Activated CD4-positive, alpha-beta T cell treated with anti-CD3 and anti-CD28 coated beads, Interleukin-2, amount 10 ng/mL, durations not matched to agents 7 days and 5 days (primary cell): ENCODE data around the gene OGDH. TPM values are rescaled to one million over a fixed set of nuclear protein-coding genes. Genes with fewer than 3 reads are reported as not detected.
"Not testable (repeated sequence)": the region's sequence is repeated elsewhere in the genome, so short reads cannot be mapped to it uniquely, and the experiment has no call there.

Source experiments
- CTCF ChIA-PET: fragments of 350-600 bp; sonication (Branson Sonifier 250); formaldehyde crosslinking; loops from one replicate; lab custom pipeline; 2021; ENCODE audit warnings: antibody characterized with exemption; lab: Charles Lee
- POLR2A ChIA-PET: fragments of 350-600 bp; sonication (Branson Sonifier 250); formaldehyde crosslinking; loops from one replicate; lab custom pipeline; 2021; ENCODE audit warnings: antibody characterized with exemption; lab: Charles Lee
- DNase-seq: peaks from one replicate; pipeline ENCODE4 v3.0.0-alpha.2; 2020
- H3K27ac Mint-ChIP-seq: one replicate; pipeline ENCODE4 v1.8.0; 2021; ENCODE audit warnings: mild to moderate bottlenecking, moderate library complexity, mixed read lengths
- H3K27me3 Mint-ChIP-seq: one replicate; pipeline ENCODE4 v1.8.0; 2021; ENCODE audit warnings: mixed read lengths
- H3K36me3 Mint-ChIP-seq: one replicate; pipeline ENCODE4 v1.8.0; 2021; ENCODE audit warnings: low read depth, mixed read lengths
- H3K4me1 Mint-ChIP-seq: one replicate; pipeline ENCODE4 v1.8.0; 2021; ENCODE audit warnings: mixed read lengths
- H3K4me3 Mint-ChIP-seq: one replicate; pipeline ENCODE4 v1.8.0; 2021; ENCODE audit warnings: mild to moderate bottlenecking, moderate library complexity, mixed read lengths
- H3K9me3 Mint-ChIP-seq: one replicate; pipeline ENCODE4 v1.8.0; 2021; ENCODE audit warnings: mixed read lengths
- total RNA-seq, 2 experiments: library from RNA; stranded (reverse); gene quantifications; one replicate each; pipeline ENCODE4 v1.2.3, GENCODE V29; 2021

The OGDH gene
- total RNA-seq: 100 to 1,000 TPM; 114 to 121 TPM

DNA sequence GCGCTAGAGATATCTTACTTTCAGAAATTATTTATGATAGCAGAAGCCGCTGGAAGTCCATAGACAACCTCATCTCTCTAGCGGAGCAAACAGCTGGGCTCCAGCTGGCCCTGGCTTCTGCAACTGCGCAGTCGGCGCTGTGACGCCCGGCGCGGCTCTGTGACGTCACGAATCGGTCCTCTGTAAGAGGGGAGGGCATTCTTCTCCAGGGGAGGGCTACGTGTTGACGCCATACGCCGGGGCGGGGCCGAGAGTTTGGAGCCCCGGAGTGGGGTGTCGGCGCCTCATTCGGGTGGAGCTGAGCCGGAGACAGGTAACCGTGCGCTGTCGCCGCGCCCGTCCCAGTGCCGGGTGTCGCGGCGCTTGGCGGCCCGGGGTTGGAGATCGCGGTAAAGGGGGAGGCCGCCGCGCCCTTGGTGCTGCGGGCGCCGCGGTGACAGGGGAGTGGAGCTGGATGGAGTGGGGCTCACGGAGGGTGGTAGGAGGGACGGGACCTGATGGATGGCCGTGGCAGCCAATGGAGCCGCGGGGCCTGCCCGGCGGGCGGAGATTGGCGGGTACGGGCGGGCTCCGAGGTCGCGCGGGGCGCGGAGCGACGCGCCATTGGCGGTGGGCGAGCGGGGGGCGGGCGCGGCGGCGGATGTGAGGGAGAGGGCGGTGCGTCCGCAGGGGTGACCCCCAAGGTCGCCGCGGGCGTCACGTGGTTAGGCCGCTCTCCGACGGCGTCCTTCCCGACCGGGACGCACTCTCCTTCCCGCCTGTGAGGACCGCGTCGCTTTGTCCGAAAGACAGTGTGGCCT lies at the start of gene OGDH:
Gene OGDH (plus strand): TSS at position 287 of the 800 bp plus-strand sequence. CDS start 17,717 bp downstream, outside the sequence.
- CTCF ChIA-PET: interaction anchor here (0.8 to 3.7 kb wide), 12 partner anchors 10 to 299 kb away, joined by 3 to 17 read pairs (median 4); partner anchors contain the start of gene TMED4
- Mint-ChIP-seq H3K9me3 (no peaks in the 10 kb centered on the region), H3K27me3 (peaks cover 3% of the 10 kb centered on the region), H3K4me1 (peaks cover 45% of the 10 kb centered on the region), H3K36me3 (peaks cover 12% of the 10 kb centered on the region), H3K27ac (peak within 1 kb of the TSS; percentile 99), H3K4me3 (peak within 1 kb of the TSS; percentile 91)
- POLR2A ChIA-PET: interaction anchor here (0.6 to 1.2 kb wide), 7 partner anchors 25 to 242 kb away, joined by 3 to 5 read pairs (median 3); partner anchors contain the start of gene TMED4
- peak; percentile 100 for DNase-seq

- no peaks in the 10 kb centered on the region for H3K9me3 Mint-ChIP-seq
- no peaks in the 10 kb centered on the region for H3K36me3 Mint-ChIP-seq
- H3K27me3 Mint-ChIP-seq: peaks cover 3% of the 10 kb centered on the region
- POLR2A ChIA-PET: no interaction called here
- DNase-seq: no peak
- H3K27ac Mint-ChIP-seq: no peak overlapping the region
- no peaks in the 10 kb centered on the region for H3K4me1 Mint-ChIP-seq
- no peak overlapping the region for H3K4me3 Mint-ChIP-seq
- CTCF ChIA-PET: no interaction called here
Measured at GRCh38 chr7:44557485-44557884, 48.9 kb upstream of the OGDH start.

DNA sequence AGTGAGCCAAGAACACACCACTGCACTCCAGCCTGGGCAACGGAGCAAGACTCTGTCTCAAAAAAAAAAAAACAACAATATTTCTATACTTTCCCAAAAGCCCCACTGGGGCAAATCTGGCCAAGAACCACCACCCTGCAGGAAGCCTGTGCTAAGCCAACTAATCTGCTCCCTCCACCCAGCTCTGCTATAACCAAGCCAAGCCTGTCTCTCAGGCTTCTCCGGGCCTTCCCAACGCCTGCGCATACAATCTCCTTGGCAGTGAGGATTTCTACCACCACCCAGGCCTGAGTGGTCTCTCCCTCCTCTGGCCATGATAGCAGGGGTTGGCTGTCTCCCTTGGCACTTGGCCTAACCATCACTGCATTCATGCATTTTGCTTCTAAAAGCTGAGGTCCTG lies 46.9 kb upstream of the OGDH start:
- Mint-ChIP-seq H3K4me3 (no peak overlapping the region), H3K4me1 (no peaks in the 10 kb centered on the region), H3K27ac (no peak overlapping the region), H3K36me3 (peaks cover 10% of the 10 kb centered on the region), H3K27me3 (no peaks in the 10 kb centered on the region), H3K9me3 (no peaks in the 10 kb centered on the region)
- ChIA-PET POLR2A (no interaction called here), CTCF (no interaction called here)
- no peak for DNase-seq

GRCh38 chr7:44561481-44561880 lies 44.9 kb upstream of the OGDH start:
- Mint-ChIP-seq H3K4me1 (no peaks in the 10 kb centered on the region), H3K36me3 (peaks cover 22% of the 10 kb centered on the region), H3K9me3 (no peaks in the 10 kb centered on the region), H3K27ac (no peak overlapping the region), H3K4me3 (no peak overlapping the region), H3K27me3 (no peaks in the 10 kb centered on the region)
- DNase-seq: no peak
- ChIA-PET POLR2A (no interaction called here), CTCF (no interaction called here)

- no peak overlapping the region for H3K27ac Mint-ChIP-seq
- no peak overlapping the region for H3K4me3 Mint-ChIP-seq
- H3K4me1 Mint-ChIP-seq: peaks cover under 1% of the 10 kb centered on the region
- no peaks in the 10 kb centered on the region for H3K9me3 Mint-ChIP-seq
- CTCF ChIA-PET: no interaction called here
- POLR2A ChIA-PET: no interaction called here
- no peaks in the 10 kb centered on the region for H3K27me3 Mint-ChIP-seq
- DNase-seq: no peak
- peaks cover 23% of the 10 kb centered on the region for H3K36me3 Mint-ChIP-seq
Measured at GRCh38 chr7:44561962-44562621, 44.3 kb upstream of the OGDH start.

GRCh38 chr7:44562622-44562962 lies 43.8 kb upstream of the OGDH start:
- H3K4me1 Mint-ChIP-seq, H3K27me3 Mint-ChIP-seq, H3K4me3 Mint-ChIP-seq, POLR2A ChIA-PET, CTCF ChIA-PET, H3K27ac Mint-ChIP-seq, H3K9me3 Mint-ChIP-seq, DNase-seq: not testable (repeated sequence)
- peaks cover 27% of the 10 kb centered on the region for H3K36me3 Mint-ChIP-seq

DNA sequence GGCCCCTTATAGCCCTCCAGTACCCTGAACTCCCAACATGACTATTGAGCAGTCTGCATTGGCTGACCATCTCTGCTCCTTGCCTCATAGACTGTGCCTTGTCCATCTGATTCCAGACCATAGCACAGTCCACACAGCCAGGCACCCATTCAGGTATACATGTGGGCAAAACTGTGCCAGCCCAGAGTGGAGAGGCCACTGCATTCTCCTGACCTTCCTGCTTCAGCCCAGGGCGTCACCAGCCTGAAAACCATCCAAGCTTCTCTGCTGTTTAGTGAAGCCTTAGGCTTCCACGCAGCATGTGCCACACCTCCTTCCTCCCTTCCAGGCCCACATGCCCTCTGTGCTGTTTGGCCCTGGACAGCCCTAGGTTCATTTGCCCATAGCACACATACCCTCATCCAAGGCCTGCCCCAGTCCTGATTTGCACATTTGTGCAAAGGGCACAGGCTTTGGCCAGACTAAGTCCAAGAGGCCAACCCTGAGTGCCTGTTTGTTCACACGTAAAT lies 43.2 kb upstream of the OGDH start:
- Mint-ChIP-seq H3K36me3 (peaks cover 32% of the 10 kb centered on the region), H3K27ac (no peak overlapping the region)
- POLR2A ChIA-PET: no interaction called here

DNA sequence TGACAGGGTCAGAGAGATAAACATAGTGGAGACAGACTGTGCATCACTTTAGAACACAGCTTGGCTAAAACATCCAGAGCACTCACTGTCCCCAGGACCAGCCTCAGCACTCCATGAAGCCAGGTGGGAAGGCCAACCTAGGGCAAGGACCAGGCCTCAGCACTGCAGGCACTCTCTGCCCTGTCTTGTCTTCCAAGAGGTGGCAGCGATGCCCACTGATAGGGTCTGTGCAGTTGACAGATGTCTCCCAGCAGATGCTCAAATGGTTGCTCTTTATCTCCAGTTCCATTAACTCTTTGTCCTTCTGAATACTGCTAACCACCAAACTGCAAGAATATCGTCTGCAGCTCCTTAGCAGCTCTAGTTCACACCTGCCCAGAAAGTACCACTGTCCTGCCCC lies 41.8 kb upstream of the OGDH start:
- Mint-ChIP-seq H3K9me3 (no peaks in the 10 kb centered on the region), H3K36me3 (peaks cover 45% of the 10 kb centered on the region), H3K4me1 (peaks cover 4% of the 10 kb centered on the region), H3K27me3 (no peaks in the 10 kb centered on the region), H3K4me3 (no peak overlapping the region), H3K27ac (no peak overlapping the region)
- ChIA-PET POLR2A (interaction anchor here (0.7 kb wide), 1 partner anchor 17 kb away, joined by 3 read pairs; no protein-coding TSS in a partner anchor), CTCF (interaction anchor here (0.5 to 2.5 kb wide), 18 partner anchors 8 to 545 kb away, joined by 3 to 14 read pairs (median 4); partner anchors contain the start of genes DDX56, NUDCD3 and PURB)
- DNase-seq: no peak

More for the DNA sequence above, 43.2 kb upstream of the OGDH start:
- CTCF ChIA-PET: no interaction called here
- H3K9me3 Mint-ChIP-seq: no peaks in the 10 kb centered on the region
- peaks cover 2% of the 10 kb centered on the region for H3K4me1 Mint-ChIP-seq
- no peak overlapping the region for H3K4me3 Mint-ChIP-seq
- no peak for DNase-seq
- H3K27me3 Mint-ChIP-seq: no peaks in the 10 kb centered on the region

DNA sequence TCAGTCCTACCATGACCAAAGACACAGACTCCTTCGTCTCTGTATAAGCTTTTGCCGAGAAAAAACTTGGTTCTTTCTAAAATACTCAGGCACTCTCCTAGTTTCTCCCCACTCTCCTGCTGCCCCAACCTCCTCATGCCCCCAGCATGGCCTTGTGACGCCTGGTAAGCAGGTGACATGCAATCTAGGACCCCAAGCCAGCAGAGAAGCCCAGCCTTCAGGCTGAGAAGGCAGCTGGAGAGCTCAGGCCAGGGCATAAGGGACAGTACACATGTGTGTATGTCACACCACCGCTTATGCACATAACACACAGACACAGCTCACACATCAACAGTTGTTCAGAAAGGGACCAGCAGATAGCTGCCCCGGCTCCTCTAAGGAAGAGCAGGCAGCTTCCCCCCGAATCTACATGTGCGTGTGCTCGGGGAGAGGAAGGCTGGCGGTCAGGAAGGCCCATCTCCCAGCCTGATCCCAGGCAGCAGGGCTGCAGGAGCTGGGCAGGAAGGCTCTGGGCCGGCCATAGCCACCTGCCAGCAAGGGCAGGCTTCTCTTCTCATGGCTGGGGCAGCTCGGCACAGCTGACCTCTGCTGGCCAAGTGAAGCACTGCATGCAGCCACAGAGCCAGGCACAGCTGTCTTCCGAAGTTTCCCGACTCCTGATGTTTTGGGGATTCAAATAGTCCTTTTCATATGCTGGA lies 41.2 kb upstream of the OGDH start:
- POLR2A ChIA-PET: interaction anchor here (0.7 kb wide), 1 partner anchor 16 kb away, joined by 3 read pairs; no protein-coding TSS in a partner anchor
- H3K4me3 Mint-ChIP-seq: no peak overlapping the region
- no peaks in the 10 kb centered on the region for H3K27me3 Mint-ChIP-seq
- peaks cover 4% of the 10 kb centered on the region for H3K4me1 Mint-ChIP-seq
- H3K27ac Mint-ChIP-seq: peak overlapping the region; percentile 19
- CTCF ChIA-PET: interaction anchor here (0.6 to 2.5 kb wide), 28 partner anchors 9 to 571 kb away, joined by 3 to 14 read pairs (median 3); partner anchors contain the start of genes DDX56, NUDCD3 and PURB
- DNase-seq: peak; percentile 62
- H3K9me3 Mint-ChIP-seq: no peaks in the 10 kb centered on the region
- H3K36me3 Mint-ChIP-seq: peaks cover 50% of the 10 kb centered on the region

DNA sequence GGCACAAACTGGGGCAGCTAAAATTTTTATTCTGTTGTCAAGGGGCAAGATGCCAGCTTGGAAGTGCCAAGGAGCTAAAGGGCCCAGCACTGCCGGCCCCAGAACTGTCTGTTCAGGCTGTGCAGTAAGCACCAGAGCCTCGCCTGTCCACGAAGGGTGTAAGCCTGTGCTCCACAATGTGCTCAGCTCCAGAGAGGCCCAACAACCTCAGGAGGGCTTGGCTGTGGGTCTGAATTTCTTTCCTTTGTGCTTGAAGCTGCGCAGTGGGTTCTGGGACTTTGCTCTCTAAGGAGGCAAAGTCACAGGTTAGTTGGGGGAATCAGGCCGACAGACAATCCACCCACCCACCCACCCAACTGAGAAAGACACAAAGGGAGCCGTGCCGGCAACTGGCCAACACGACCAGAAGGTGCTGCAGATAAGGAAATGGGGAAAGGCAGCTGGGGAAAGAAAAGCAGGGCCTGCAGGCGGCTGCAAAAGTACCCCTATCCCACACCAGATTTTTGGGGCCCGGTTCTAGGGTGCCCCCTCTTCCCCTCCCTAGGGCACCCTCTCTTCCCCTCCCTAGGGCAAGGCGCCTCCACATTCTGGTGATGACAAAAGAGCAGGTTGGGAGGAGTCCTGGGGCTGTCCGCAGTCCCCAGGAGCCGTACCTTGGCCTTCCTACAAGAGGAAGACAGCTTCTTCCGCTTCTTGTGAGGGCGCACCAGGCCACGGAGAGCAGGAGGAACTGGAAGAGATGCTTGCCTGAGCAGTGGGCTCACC lies 40.5 kb upstream of the OGDH start:
- ChIA-PET POLR2A (no interaction called here), CTCF (interaction anchor here (0.6 to 2.5 kb wide), 20 partner anchors 8 to 570 kb away, joined by 3 to 14 read pairs (median 3); partner anchors contain the start of genes DDX56, NUDCD3 and PURB)
- H3K4me1 Mint-ChIP-seq: peaks cover 4% of the 10 kb centered on the region
- H3K27me3 Mint-ChIP-seq: no peaks in the 10 kb centered on the region
- no peak overlapping the region for H3K27ac Mint-ChIP-seq
- H3K4me3 Mint-ChIP-seq: no peak overlapping the region
- no peak for DNase-seq
- no peaks in the 10 kb centered on the region for H3K9me3 Mint-ChIP-seq
- peaks cover 50% of the 10 kb centered on the region for H3K36me3 Mint-ChIP-seq

- POLR2A ChIA-PET: no interaction called here
- Mint-ChIP-seq H3K9me3 (no peaks in the 10 kb centered on the region), H3K4me1 (peaks cover 4% of the 10 kb centered on the region), H3K4me3 (no peak overlapping the region), H3K27ac (no peak overlapping the region), H3K27me3 (no peaks in the 10 kb centered on the region), H3K36me3 (peaks cover 56% of the 10 kb centered on the region)
- no peak for DNase-seq
- CTCF ChIA-PET: interaction anchor here (2.1 kb wide), 1 partner anchor 32 kb away, joined by 8 read pairs; no protein-coding TSS in a partner anchor
Measured at GRCh38 chr7:44566680-44567079, 39.7 kb upstream of the OGDH start.

DNA sequence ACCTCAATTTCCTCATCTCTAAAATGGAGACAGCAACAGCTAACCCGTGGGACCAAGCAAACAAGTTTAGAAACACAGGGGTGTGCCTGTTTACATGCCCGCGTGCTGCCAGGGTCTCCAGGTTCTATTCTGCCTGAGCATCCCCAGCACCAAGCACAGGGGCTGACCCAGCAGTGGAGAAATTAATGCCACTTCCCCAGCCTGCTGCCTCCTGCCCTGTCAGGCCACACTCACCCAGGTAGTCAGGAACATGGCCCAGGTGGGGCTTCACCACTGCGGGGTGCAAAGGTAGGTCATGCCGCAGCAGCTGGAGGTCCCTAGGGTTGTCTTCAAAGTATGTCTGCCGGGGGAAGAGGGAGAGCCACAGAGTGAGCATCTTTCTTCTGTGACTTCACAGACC lies 38.5 kb upstream of the OGDH start:
- Mint-ChIP-seq H3K4me3 (no peak overlapping the region), H3K4me1 (peaks cover 13% of the 10 kb centered on the region), H3K27ac (no peak overlapping the region), H3K9me3 (no peaks in the 10 kb centered on the region), H3K27me3 (no peaks in the 10 kb centered on the region), H3K36me3 (peaks cover 67% of the 10 kb centered on the region)
- CTCF ChIA-PET: interaction anchor here (1.2 to 1.6 kb wide), 2 partner anchors 13 to 26 kb away, joined by 3 to 5 read pairs; no protein-coding TSS in a partner anchor
- POLR2A ChIA-PET: no interaction called here
- no peak for DNase-seq
